Glutamatergic neuron (in vitro differentiated cells): ENCODE data around the gene ZNF319. TPM values are rescaled to one million over a fixed set of nuclear protein-coding genes. Genes with fewer than 3 reads are reported as not detected.

ENCODE experiments used
- DNase-seq: peaks from one replicate; pipeline ENCODE4 v3.0.0; 2022
- H3K27ac Mint-ChIP-seq: one replicate; pipeline ENCODE4 v1.8.0; 2020; ENCODE audit warnings: mild to moderate bottlenecking, mixed read lengths, inconsistent platforms; ENCODE audit not compliant: unreplicated experiment
- H3K27me3 Mint-ChIP-seq: one replicate; pipeline ENCODE4 v1.8.0; 2020; ENCODE audit warnings: mild to moderate bottlenecking, moderate library complexity, mixed read lengths, inconsistent platforms; ENCODE audit not compliant: unreplicated experiment
- H3K36me3 Mint-ChIP-seq: one replicate; pipeline ENCODE4 v1.8.0; 2020; ENCODE audit warnings: mild to moderate bottlenecking, mixed read lengths, inconsistent platforms; ENCODE audit not compliant: unreplicated experiment
- H3K4me1 Mint-ChIP-seq: one replicate; pipeline ENCODE4 v1.8.0; 2020; ENCODE audit warnings: mild to moderate bottlenecking, low read depth, mixed read lengths, inconsistent platforms; ENCODE audit not compliant: unreplicated experiment
- H3K4me3 Mint-ChIP-seq: one replicate; pipeline ENCODE4 v1.8.0; 2020; ENCODE audit warnings: mild to moderate bottlenecking, mixed read lengths, inconsistent platforms; ENCODE audit not compliant: unreplicated experiment
- H3K9me3 Mint-ChIP-seq: one replicate; pipeline ENCODE4 v1.8.0; 2020; ENCODE audit warnings: mild to moderate bottlenecking, moderate library complexity, mixed read lengths, inconsistent platforms; ENCODE audit not compliant: unreplicated experiment
- CTCF ChIP-seq: fragments of 200-600 bp; sonication (generic); IDR thresholded peaks from one replicate; pipeline ENCODE4 v1.5.0; 2021; ENCODE audit not compliant: partially characterized antibody, unreplicated experiment
- total RNA-seq: library from RNA; stranded (reverse); fragmentation: NEBNext Ultra II Directional; extraction: Animal tissue kit (Norgen Biotek cat#: 25700); gene quantifications from one replicate; pipeline ENCODE4 v1.2.1, GENCODE V29; 2021; ENCODE audit not compliant: unreplicated experiment

The ZNF319 gene
- total RNA-seq, 1 donor from 2014 or later: 13.9 TPM

GRCh38 chr16:58000706-58001676 lies 519 bp upstream of the ZNF319 start, which contains the start of gene USB1:
Gene USB1, plus strand, starts transcription at chr16:58001407. Its CDS starts 77 bp downstream, at chr16:58001484.
- H3K27ac Mint-ChIP-seq: peak within 1 kb of the TSS; percentile 89
- peaks cover 17% of the 10 kb centered on the region for H3K4me1 Mint-ChIP-seq
- H3K27me3 Mint-ChIP-seq: peaks cover 8% of the 10 kb centered on the region
- H3K4me3 Mint-ChIP-seq: peak within 1 kb of the TSS; percentile 92
- peak; percentile 58 for TF ChIP-seq CTCF
- peak; percentile 95 for DNase-seq
- H3K9me3 Mint-ChIP-seq: peaks cover 11% of the 10 kb centered on the region
- no peaks in the 10 kb centered on the region for H3K36me3 Mint-ChIP-seq

GRCh38 chr16:57999366-57999970 lies 1.0 kb downstream of the ZNF319 start:
- DNase-seq: peak; percentile 7
- no peaks in the 10 kb centered on the region for H3K36me3 Mint-ChIP-seq
- H3K9me3 Mint-ChIP-seq: peaks cover 15% of the 10 kb centered on the region
- peak overlapping the region; percentile 85 for H3K4me3 Mint-ChIP-seq
- no peak for TF ChIP-seq CTCF
- H3K27me3 Mint-ChIP-seq: peaks cover 8% of the 10 kb centered on the region
- H3K27ac Mint-ChIP-seq: peak overlapping the region; percentile 73
- H3K4me1 Mint-ChIP-seq: peaks cover 17% of the 10 kb centered on the region

- no peak for TF ChIP-seq CTCF
- H3K27ac Mint-ChIP-seq: peak overlapping the region; percentile 73
- peaks cover 15% of the 10 kb centered on the region for H3K9me3 Mint-ChIP-seq
- H3K36me3 Mint-ChIP-seq: no peaks in the 10 kb centered on the region
- H3K4me1 Mint-ChIP-seq: peaks cover 16% of the 10 kb centered on the region
- peak overlapping the region; percentile 85 for H3K4me3 Mint-ChIP-seq
- peak; percentile 2 for DNase-seq
- H3K27me3 Mint-ChIP-seq: peaks cover 8% of the 10 kb centered on the region
Observed at GRCh38 chr16:57998992-57999365, 1.5 kb downstream of the ZNF319 start.

- H3K9me3 Mint-ChIP-seq: peaks cover 15% of the 10 kb centered on the region
- H3K27me3 Mint-ChIP-seq: peaks cover 8% of the 10 kb centered on the region
- no peak overlapping the region for H3K4me3 Mint-ChIP-seq
- no peaks in the 10 kb centered on the region for H3K36me3 Mint-ChIP-seq
- no peak for TF ChIP-seq CTCF
- peaks cover 13% of the 10 kb centered on the region for H3K4me1 Mint-ChIP-seq
- DNase-seq: peak; percentile 22
- H3K27ac Mint-ChIP-seq: no peak overlapping the region
Observed at GRCh38 chr16:57998486-57998885, 2.0 kb downstream of the ZNF319 start.
